HG02884 (cell line): ENCODE results near the gene NPEPL1.

Source experiments
- ATAC-seq: cut with Tn5 transposase; IDR thresholded peaks from one replicate; pipeline ENCODE4 v1.9.1; 2021; ENCODE audit warnings: mild to moderate bottlenecking, moderate library complexity; ENCODE audit not compliant: unreplicated experiment

Gene NPEPL1

GRCh38 chr20:58657986-58658385 is 34.6 kb upstream of the NPEPL1 start:
- no peak for ATAC-seq

DNA sequence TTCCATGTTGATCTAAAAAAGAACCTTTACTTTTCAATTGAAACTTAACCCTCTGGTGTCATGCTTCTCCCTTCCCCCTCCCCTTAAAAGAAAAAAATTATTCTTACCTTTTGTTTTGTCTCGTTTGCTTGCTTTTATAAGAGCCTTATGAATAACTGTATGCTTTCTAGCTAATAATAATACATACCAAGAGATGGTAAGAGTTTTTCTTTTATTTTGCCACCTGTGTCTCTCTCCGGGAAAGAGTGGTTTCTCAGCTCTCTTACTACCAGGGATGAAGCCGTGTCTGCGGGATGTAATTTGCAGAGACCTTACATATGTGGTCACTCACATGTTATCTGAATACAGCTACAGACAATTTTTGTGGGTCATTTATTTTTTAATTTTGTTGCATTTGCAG is 33.8 kb upstream of the NPEPL1 start:
- no peak for ATAC-seq

DNA sequence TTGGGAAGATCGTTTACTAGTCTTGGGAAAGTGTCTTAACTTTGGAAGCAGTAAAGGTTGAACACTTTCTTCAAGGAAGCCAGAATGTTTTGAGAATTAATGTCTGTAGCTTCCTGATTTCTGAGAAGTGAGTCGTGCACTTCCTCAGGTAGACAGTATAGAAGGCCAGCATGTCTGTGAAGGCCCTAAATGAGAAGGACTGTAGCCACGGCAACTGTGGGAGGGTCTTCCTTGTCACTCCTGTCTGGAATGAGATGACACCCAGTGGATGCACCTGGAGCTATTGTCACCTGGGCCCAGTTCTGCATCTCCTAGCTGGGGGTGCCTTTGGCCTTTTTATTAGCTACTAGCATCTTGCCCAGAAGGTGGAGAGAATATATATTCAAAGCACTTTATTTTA is 32.8 kb upstream of the NPEPL1 start:
- ATAC-seq, result no peak

GRCh38 chr20:58660855-58661597 is 31.6 kb upstream of the NPEPL1 start:
- ATAC-seq, result no peak

DNA sequence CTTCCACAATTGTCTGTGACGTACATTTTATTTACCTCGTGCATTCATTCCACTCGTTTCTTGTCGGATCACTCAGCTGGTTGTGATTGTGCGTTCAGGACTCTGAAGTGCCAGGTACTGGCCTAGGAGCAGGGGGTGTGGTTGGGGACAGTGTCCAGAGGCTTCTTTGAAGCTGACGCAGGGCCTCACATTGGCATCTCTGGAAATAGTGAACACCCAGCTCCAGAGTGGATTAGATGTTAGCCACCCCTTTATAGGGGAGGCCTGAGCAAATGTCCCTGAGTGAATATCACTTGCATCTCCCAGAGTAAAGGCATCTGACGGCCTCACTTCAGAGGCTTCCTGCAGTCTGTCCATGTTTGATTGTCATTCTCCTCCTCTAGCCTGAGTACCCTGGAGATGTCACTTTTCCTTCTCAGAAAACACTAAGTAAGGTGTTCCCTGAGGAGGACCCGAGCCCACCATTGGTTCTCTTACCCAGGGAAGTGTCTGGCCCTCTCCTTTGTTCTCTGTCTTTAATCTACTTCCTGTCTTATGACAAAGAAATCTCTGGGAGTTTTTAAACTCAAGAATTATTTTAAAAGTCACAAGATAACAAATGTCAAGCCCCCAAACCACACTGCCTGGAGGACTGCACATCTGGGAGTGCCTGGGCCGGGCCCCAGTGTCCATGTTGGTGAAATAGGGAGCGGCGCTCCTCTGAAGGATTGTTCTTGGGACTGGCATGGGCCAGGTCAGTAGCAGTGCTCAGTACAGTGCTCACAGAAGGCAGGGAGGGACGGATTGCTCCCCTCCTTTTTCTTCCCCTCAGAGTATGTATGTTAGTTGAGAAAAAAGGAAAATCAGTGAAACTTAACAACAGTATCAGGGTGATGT is 30.8 kb upstream of the NPEPL1 start:
- no peak for ATAC-seq

GRCh38 chr20:58664331-58664730 is 28.3 kb upstream of the NPEPL1 start:
- ATAC-seq, result no peak

DNA sequence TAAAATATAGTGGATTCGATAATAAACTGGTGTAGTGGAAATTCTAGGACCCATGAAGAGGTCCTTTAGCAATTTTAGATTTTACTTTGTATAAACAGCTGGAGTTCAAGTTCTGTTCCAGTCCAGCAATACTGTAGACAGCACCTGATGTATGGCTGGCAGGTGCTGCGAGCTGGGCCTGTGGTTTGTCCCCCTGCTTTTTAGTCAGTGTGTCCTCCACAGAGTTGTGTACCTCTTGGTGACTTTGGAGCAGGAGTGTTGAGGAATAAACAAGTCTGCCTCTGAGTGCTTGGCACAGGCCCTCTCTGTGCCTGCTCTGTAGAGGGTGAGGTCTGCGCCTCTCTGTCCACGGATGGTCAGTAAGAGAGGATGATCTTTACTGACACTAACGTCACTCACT is 27.7 kb upstream of the NPEPL1 start:
- no peak for ATAC-seq

DNA sequence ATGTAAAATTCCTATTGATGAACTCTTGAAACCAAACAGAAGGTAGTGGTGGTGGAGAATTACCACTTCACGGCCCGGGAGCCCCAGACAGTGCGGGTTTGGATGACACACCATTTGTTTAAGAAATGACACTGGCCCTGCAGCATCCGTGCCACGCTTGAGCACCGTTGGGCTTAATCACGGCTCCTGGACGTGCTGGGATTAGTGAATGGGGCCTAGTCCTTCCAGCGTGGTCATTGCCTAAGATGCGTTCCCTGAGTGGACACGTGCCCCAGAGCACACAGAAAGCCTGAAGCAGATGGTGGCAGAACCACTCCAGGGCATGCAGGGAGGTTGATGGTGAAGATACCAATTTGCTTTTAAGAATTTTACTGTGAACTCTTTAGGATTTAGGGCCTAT is 27.0 kb upstream of the NPEPL1 start:
- no peak for ATAC-seq

DNA sequence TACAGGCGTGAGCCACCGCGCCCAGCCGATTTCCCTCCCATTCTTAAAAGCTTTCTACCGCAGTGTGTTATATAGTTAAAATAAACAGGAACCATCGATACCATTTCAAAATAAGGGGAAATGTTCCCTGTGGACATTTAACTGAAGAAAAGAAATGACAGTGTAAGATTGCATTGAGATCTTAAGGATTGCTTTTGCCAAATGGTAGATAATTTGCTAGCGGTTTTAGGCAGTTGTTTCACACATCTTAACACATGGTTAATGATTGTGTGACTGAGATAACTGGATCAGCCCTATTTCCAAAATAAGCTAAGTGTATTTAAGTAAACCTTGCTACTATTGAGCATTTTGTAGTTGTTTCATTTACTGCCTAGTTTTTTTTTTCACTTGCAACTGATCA is 25.9 kb upstream of the NPEPL1 start:
- no peak for ATAC-seq

GRCh38 chr20:58667975-58668374 is 24.6 kb upstream of the NPEPL1 start:
- ATAC-seq, result no peak

DNA sequence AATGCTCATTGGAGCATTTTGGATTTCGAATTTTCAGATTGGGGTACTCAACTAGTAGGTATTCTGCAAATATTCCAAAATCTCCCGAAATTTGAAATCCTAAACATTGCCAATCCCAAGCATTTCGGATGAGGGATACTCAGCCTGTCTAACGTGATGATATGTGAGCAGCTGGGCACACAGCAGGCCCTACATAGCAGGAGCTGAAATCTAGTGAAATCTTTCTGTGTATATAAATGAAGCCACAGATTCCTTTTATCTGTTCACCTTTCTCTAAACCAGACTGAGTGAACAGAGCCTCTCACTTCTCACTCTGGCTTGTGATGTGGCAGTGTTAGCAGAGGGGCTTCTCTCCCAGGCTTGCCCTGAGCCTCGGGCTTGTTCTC is 23.7 kb upstream of the NPEPL1 start:
- no peak for ATAC-seq

GRCh38 chr20:58669287-58670006 is 23.2 kb upstream of the NPEPL1 start:
- no peak for ATAC-seq

GRCh38 chr20:58670102-58670501 is 22.5 kb upstream of the NPEPL1 start:
- no peak for ATAC-seq

DNA sequence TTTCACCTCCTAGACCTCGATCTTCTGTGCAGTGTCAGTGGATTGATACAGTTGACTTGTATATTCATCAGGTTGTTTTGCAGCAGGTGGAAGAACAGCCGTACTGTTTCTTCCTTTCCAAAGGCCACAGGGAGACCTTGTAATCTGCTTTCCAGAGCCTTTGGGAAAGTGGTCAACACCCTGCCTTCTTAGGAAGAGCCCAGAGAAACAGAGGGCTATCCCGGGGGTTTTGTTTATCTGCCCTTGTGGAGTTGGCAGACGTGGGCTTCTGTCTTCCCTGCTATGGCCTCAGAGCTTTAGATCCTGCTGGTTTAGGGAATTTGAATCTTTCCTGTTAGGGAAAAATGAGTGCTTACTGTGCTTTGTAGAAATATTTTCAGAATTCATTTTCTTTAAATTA is 21.9 kb upstream of the NPEPL1 start:
- ATAC-seq, result no peak

GRCh38 chr20:58673119-58673518 is 19.5 kb upstream of the NPEPL1 start:
- no peak for ATAC-seq

DNA sequence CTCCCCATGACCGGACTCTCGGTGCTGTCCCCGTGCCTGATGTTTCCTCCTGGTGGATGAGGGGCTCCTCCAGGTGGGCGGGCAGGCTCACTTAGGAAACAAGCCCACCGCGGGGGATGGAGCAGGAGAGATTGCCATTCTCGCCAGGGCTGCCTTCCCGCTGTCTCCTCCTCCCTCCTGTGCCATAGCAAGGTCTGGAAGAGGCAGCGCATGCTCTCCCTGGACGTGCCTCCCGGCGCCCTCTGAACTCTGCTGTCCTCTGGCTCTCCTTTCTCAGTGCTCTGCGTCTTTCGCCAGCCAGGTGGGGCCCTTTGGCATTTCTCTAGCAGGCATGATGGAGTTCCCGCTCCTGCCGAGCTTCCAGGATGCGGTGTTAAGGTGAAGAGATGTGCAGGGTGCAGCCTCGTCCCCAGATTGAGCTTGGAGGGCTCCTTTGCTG is 17.4 kb upstream of the NPEPL1 start:
- no peak for ATAC-seq

- ATAC-seq, result no peak
These were observed 17.0 kb upstream of the NPEPL1 start for GRCh38 chr20:58675641-58676040.

DNA sequence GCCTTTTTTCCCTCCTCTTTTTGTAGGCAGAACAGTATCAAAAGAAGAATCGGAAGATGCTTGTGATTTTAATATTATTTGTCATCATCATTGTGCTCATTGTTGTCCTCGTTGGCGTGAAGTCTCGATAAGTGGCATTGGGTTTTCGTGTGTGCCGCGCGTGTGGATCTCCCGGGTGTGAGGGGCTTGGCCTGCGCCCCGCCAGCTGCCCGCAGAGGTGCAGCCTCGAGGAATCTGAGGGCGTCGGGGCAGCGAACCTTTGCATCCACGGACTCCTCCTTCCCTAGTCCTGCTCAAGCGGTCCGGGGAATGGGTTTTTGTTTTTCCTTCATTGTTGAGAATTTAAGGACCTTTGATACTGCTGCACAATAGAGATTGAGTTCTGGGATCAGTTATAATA is 16.4 kb upstream of the NPEPL1 start:
- ATAC-seq, result no peak

GRCh38 chr20:58677079-58677604 is 15.5 kb upstream of the NPEPL1 start:
- ATAC-seq, result no peak

- no peak for ATAC-seq
These were observed 14.8 kb upstream of the NPEPL1 start for GRCh38 chr20:58677808-58678207.

- ATAC-seq, result no peak
These were observed 13.8 kb upstream of the NPEPL1 start for GRCh38 chr20:58678806-58679205.
